Neural cell (in vitro differentiated cells): ENCODE measurements around the gene KRT82. TPM values are rescaled to one million over a fixed set of nuclear protein-coding genes. Genes with fewer than 3 reads are reported as not detected.
"Not testable (repeated sequence)": the region's sequence is repeated elsewhere in the genome, so short reads cannot be mapped to it uniquely, and the experiment has no call there.

Source experiments
- H2AFZ ChIP-seq: fragments of 200-600, 300-800 bp; sonication (generic), shearing (Covaris generic); 2 replicates; pipeline ENCODE4 v1.6.0; 2014; ENCODE audit warnings: low read depth, mild to moderate bottlenecking, antibody characterized with exemption, low read length, moderate library complexity
- H3F3A ChIP-seq: fragments of 200-600 bp; shearing (Covaris generic); 2 replicates; pipeline ENCODE4 v1.6.1; 2016; ENCODE audit warnings: mild to moderate bottlenecking, moderate library complexity, mixed read lengths, antibody characterized with exemption, low read length; ENCODE audit not compliant: insufficient read depth, poor library complexity, severe bottlenecking
- H3K27ac ChIP-seq: fragments of 200-600, 300-800 bp; sonication (generic), shearing (Covaris generic); 2 replicates; pipeline ENCODE4 v1.5.1; 2014; ENCODE audit warnings: mild to moderate bottlenecking, low read length, moderate library complexity
- H3K27me3 ChIP-seq: fragments of 300-800, 200-600 bp; sonication (generic), shearing (Covaris generic); 2 replicates; pipeline ENCODE4 v1.6.0; 2014; ENCODE audit warnings: mild to moderate bottlenecking, low read depth, low read length, moderate library complexity; ENCODE audit not compliant: insufficient read depth
- H3K36me3 ChIP-seq: fragments of 300-800, 200-600 bp; sonication (generic), shearing (Covaris generic); 2 replicates; pipeline ENCODE4 v1.5.1; 2014; ENCODE audit warnings: mild to moderate bottlenecking, antibody characterized with exemption, low read length, moderate library complexity; ENCODE audit not compliant: insufficient read depth
- H3K4me2 ChIP-seq: fragments of 300-800, 200-600 bp; sonication (generic), shearing (Covaris generic); 2 replicates; pipeline ENCODE4 v1.6.0; 2014; ENCODE audit warnings: mild to moderate bottlenecking, low read length
- H3K4me3 ChIP-seq: fragments of 300-800, 200-600 bp; sonication (generic), shearing (Covaris generic); 2 replicates; pipeline ENCODE4 v1.5.1; 2014; ENCODE audit warnings: mild to moderate bottlenecking, low read length, moderate library complexity
- H3K79me2 ChIP-seq: fragments of 200-600 bp; shearing (Covaris generic); replicated peaks from 2 replicates; pipeline ENCODE4 v1.6.0; 2014; ENCODE audit warnings: mild to moderate bottlenecking, low read length, moderate library complexity; ENCODE audit not compliant: insufficient read depth
- H3K9ac ChIP-seq: fragments of 300-800, 200-600 bp; sonication (generic), shearing (Covaris generic); 2 replicates; pipeline ENCODE4 v1.6.1; 2016; ENCODE audit warnings: mild to moderate bottlenecking, low read length, mixed read lengths
- H3K9me2 ChIP-seq: fragments of 200-600 bp; shearing (Covaris generic); 2 replicates; pipeline ENCODE4 v1.6.1; 2016; ENCODE audit warnings: mild to moderate bottlenecking, low read length, mixed read lengths; ENCODE audit not compliant: insufficient read depth
- H3K9me3 ChIP-seq: fragments of 200-600, 300-800 bp; sonication (generic), shearing (Covaris generic); 2 replicates; pipeline ENCODE4 v1.6.1; 2016; ENCODE audit warnings: mild to moderate bottlenecking, mixed run types, low read length, moderate library complexity, mixed read lengths
- H4K20me1 ChIP-seq: fragments of 200-600 bp; shearing (Covaris generic); 2 replicates; pipeline ENCODE4 v1.6.1; 2016; ENCODE audit warnings: mild to moderate bottlenecking, mixed run types; ENCODE audit not compliant: insufficient read depth
- EP300 ChIP-seq: fragments of 450-650 bp; conservative IDR thresholded peaks from 2 replicates; pipeline ENCODE4 v1.6.1; 2014; ENCODE audit warnings: antibody characterized with exemption, mild to moderate bottlenecking, moderate library complexity; ENCODE audit not compliant: poor library complexity, severe bottlenecking
- MXI1 ChIP-seq: fragments of 450-650 bp; conservative IDR thresholded peaks from 2 replicates; pipeline ENCODE4 v1.6.1; 2014; ENCODE audit warnings: antibody characterized with exemption, mild to moderate bottlenecking; ENCODE audit not compliant: poor library complexity, severe bottlenecking
- RAD21 ChIP-seq: fragments of 450-650 bp; conservative IDR thresholded peaks from 2 replicates; pipeline ENCODE4 v1.6.1; 2014; ENCODE audit warnings: antibody characterized with exemption, mild to moderate bottlenecking, moderate library complexity
- REST ChIP-seq: IDR thresholded peaks from 2 replicates; pipeline ENCODE4 v1.6.1; 2012; ENCODE audit warnings: borderline replicate concordance
- SMC3 ChIP-seq: fragments of 450-650 bp; conservative IDR thresholded peaks from 2 replicates; pipeline ENCODE4 v1.6.1; 2014; ENCODE audit warnings: antibody characterized with exemption, mild to moderate bottlenecking, moderate library complexity; ENCODE audit not compliant: poor library complexity
- TAF1 ChIP-seq: IDR thresholded peaks from 2 replicates; pipeline ENCODE4 v1.6.1; 2012; ENCODE audit warnings: low read depth
- polyA plus RNA-seq: library from polyadenylated mRNA; depleted of rRNA; stranded (reverse); fragments of >200 nt; gene quantifications from 2 replicates; pipeline ENCODE4 v1.2.3, GENCODE V29; 2014
- TF ChIP-seq, protein P1 (sequence below): fragments of 450-650 bp; IDR thresholded peaks from 2 replicates; pipeline ENCODE4 v1.5.1; 2014; ENCODE audit warnings: antibody characterized with exemption, mild to moderate bottlenecking, moderate library complexity; ENCODE audit not compliant: poor library complexity, severe bottlenecking

KRT82 gene
- polyA plus RNA-seq, 1 donor from 2014 or later, result not detected

DNA sequence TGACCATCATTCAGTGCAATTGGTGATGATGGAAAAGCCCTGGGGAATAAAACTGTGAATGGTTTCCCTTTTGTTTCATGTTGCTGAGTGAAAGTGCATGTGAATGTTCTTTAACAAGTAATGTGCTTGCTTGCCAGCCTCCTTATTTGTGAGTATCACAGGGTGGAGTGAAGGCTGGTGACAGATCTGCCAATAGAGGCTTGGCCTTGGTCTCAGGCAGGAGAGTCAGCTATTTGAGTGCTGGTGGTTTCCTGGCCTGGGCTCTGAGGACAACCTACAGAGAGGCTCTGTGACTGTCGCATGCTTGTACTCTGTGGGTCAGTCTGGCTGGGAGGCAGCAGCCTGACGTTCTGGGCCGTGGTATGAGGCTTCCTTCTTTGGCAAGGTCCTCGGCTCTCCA lies 59.5 kb downstream of the KRT82 start:
- TF ChIP-seq MXI1 (no peak), SMC3 (no peak)
- TF ChIP-seq, protein P1, sequence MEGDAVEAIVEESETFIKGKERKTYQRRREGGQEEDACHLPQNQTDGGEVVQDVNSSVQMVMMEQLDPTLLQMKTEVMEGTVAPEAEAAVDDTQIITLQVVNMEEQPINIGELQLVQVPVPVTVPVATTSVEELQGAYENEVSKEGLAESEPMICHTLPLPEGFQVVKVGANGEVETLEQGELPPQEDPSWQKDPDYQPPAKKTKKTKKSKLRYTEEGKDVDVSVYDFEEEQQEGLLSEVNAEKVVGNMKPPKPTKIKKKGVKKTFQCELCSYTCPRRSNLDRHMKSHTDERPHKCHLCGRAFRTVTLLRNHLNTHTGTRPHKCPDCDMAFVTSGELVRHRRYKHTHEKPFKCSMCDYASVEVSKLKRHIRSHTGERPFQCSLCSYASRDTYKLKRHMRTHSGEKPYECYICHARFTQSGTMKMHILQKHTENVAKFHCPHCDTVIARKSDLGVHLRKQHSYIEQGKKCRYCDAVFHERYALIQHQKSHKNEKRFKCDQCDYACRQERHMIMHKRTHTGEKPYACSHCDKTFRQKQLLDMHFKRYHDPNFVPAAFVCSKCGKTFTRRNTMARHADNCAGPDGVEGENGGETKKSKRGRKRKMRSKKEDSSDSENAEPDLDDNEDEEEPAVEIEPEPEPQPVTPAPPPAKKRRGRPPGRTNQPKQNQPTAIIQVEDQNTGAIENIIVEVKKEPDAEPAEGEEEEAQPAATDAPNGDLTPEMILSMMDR, result no peak
- Histone ChIP-seq H3F3A (no peaks in the 10 kb centered on the region), H3K9ac (no peak overlapping the region), H3K9me2 (no peaks in the 10 kb centered on the region), H3K27me3 (no peaks in the 10 kb centered on the region), H4K20me1 (no peaks in the 10 kb centered on the region), H3K4me2 (no peak overlapping the region), H3K9me3 (no peaks in the 10 kb centered on the region), H3K27ac (no peak overlapping the region), H3K4me3 (no peak overlapping the region), H3K36me3 (no peaks in the 10 kb centered on the region), H2AFZ (no peak overlapping the region), H3K79me2 (no peaks in the 10 kb centered on the region)

DNA sequence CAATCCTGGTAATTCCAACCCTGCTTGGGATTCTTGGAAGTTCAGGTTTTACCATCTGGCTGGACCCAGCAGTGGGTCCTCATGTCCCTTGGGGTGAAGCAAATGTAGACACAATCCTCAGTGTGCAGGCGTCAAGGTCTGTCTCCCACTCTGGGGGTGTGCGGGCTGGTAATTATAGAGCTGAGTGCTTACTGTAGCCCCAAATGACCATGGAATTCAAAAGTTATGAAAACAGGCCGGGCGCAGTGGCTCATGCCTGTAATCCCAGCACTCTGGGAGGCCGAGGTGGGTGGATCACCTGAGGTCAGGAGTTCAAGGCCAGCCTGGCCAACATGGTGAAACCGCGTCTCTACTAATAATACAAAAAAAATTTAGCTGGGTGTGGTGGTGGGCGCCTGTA lies 61.1 kb downstream of the KRT82 start:
- not testable (repeated sequence) for H3K9me3 ChIP-seq

GRCh38 chr12:52344111-52344510 lies 62.0 kb downstream of the KRT82 start:
- H3F3A ChIP-seq, result no peaks in the 10 kb centered on the region
- H3K4me3 ChIP-seq, result no peak overlapping the region
- no peak overlapping the region for H3K27ac ChIP-seq
- no peaks in the 10 kb centered on the region for H3K27me3 ChIP-seq
- H4K20me1 ChIP-seq, result no peaks in the 10 kb centered on the region
- H3K9me3 ChIP-seq, result no peaks in the 10 kb centered on the region
- H2AFZ ChIP-seq, result no peak overlapping the region
- TF ChIP-seq EP300 (no peak), RAD21 (no peak), TAF1 (no peak), REST (no peak)
- TF ChIP-seq, protein P1, result no peak
- no peaks in the 10 kb centered on the region for H3K79me2 ChIP-seq
- no peak overlapping the region for H3K4me2 ChIP-seq
- no peaks in the 10 kb centered on the region for H3K36me3 ChIP-seq
- H3K9ac ChIP-seq, result no peak overlapping the region
- H3K9me2 ChIP-seq, result no peaks in the 10 kb centered on the region

More for the DNA sequence above, 61.1 kb downstream of the KRT82 start:
- H3K4me2 ChIP-seq, H2AFZ ChIP-seq, H3K36me3 ChIP-seq, H3K27me3 ChIP-seq, H3K9ac ChIP-seq, H3K9me2 ChIP-seq, H3K79me2 ChIP-seq, H3K27ac ChIP-seq, H4K20me1 ChIP-seq, H3K4me3 ChIP-seq, H3F3A ChIP-seq: not testable (repeated sequence)

Other genes with a start within 250 kb of the KRT82 start
- gene KRT80, start 214.3 kb downstream of the KRT82 start, polyA plus RNA-seq, result not detected in 2 replicates
- gene KRT7, start 173.1 kb downstream of the KRT82 start, polyA plus RNA-seq, result not detected in 2 replicates
- not detected in 2 replicates for gene KRT86, start 131.7 kb downstream of the KRT82 start, polyA plus RNA-seq
- gene KRT81, start 114.8 kb downstream of the KRT82 start, polyA plus RNA-seq, result not detected in 2 replicates
- gene KRT83, start 84.9 kb downstream of the KRT82 start, polyA plus RNA-seq, result not detected in 2 replicates
- gene KRT85, start 38.9 kb downstream of the KRT82 start, polyA plus RNA-seq, result not detected in 2 replicates
- gene KRT84, start 20.7 kb downstream of the KRT82 start, polyA plus RNA-seq, result not detected in 2 replicates
- not detected in 2 replicates for gene KRT75, start 28.0 kb upstream of the KRT82 start, polyA plus RNA-seq
- gene KRT6B, start 45.8 kb upstream of the KRT82 start, polyA plus RNA-seq, result not detected in 2 replicates
- gene KRT6C, start 67.5 kb upstream of the KRT82 start, polyA plus RNA-seq, result not detected in 2 replicates
- gene KRT6A, start 86.9 kb upstream of the KRT82 start, polyA plus RNA-seq, result not detected in 2 replicates
- gene KRT5, start 114.1 kb upstream of the KRT82 start, polyA plus RNA-seq, result not detected in 2 replicates
- not detected in 2 replicates for gene KRT71, start 146.8 kb upstream of the KRT82 start, polyA plus RNA-seq
- gene KRT74, start 167.5 kb upstream of the KRT82 start, polyA plus RNA-seq, result not detected in 2 replicates
- not detected in 2 replicates for gene KRT72, start 195.1 kb upstream of the KRT82 start, polyA plus RNA-seq
- gene KRT73, start 212.2 kb upstream of the KRT82 start, polyA plus RNA-seq, result not detected in 2 replicates
- not detected in 2 replicates for gene KRT2, start 245.9 kb upstream of the KRT82 start, polyA plus RNA-seq